ENCODE measurements around the gene ZDHHC22. TPM values are rescaled to one million over a fixed set of nuclear protein-coding genes. Genes with fewer than 3 reads are reported as not detected.

The ZDHHC22 gene
- total RNA-seq, 1 experiment from 2014 or later: 11.3 TPM

GRCh38 chr14:77183896-77184295 lies 42.3 kb upstream of the ZDHHC22 start:
- no peak overlapping the region for H3K14ac ChIP-seq (ENCODE audit: insufficient read depth, low read length)
- H2BK5ac ChIP-seq (ENCODE audit: insufficient read length, low read length): no peak overlapping the region
- Mint-ChIP-seq H3K4me3 (no peak overlapping the region; a peak in 2 of 5 replicates), H3K4me1 (peaks cover 15 to 28% of the 10 kb centered on the region in 2 experiments), H3K27ac (no peak overlapping the region), H3K27me3 (ENCODE audit: low read depth) (peaks cover 9% of the 10 kb centered on the region), H3K36me3 (ENCODE audit: insufficient read depth in 1 of 3, low read depth in 3 of 3) (no peaks in the 10 kb centered on the region), H3K9me3 (no peaks in the 10 kb centered on the region)
- no peaks in the 10 kb centered on the region for H4K20me1 ChIP-seq (ENCODE audit: control insufficient read depth, insufficient read depth, insufficient read length)
- no peak overlapping the region for H3K4me2 ChIP-seq (ENCODE audit: insufficient read depth, insufficient read length, low read length)
- H3K9ac ChIP-seq (ENCODE audit: extremely low read depth, insufficient read length, low read length): no peak overlapping the region
- H3K9me3 ChIP-seq (ENCODE audit: control insufficient read depth, low read depth, low read length): no peaks in the 10 kb centered on the region
- no peak overlapping the region for H4K5ac ChIP-seq (ENCODE audit: insufficient read length, low read depth, low read length)
- H2BK120ac ChIP-seq (ENCODE audit: low read depth, low read length, poor library complexity, severe bottlenecking): no peak overlapping the region
- no peak overlapping the region for H2BK15ac ChIP-seq (ENCODE audit: low read depth, low read length)
- H3K23me2 ChIP-seq (ENCODE audit: insufficient read length, low read depth, low read length, poor library complexity, severe bottlenecking): peaks cover 8% of the 10 kb centered on the region
- H3K56ac ChIP-seq (ENCODE audit: insufficient read length, low read depth, low read length): no peak overlapping the region
- H4K91ac ChIP-seq (ENCODE audit: insufficient read length, low read depth, low read length): no peak overlapping the region
- no peaks in the 10 kb centered on the region for H3K79me2 ChIP-seq (ENCODE audit: insufficient read depth, low read length)
- no peaks in the 10 kb centered on the region for H3K79me1 ChIP-seq (ENCODE audit: insufficient read depth, low read depth, low read length, poor library complexity, severe bottlenecking)
- no CpG with 5 or more reads among the region's 5 CpGs for WGBS (ENCODE audit: extremely low coverage, insufficient read length, low lambda C conversion rate)
- peaks cover 3% of the 10 kb centered on the region; the same call in 1 of the 2 replicates for H3K4me1 ChIP-seq (ENCODE audit: insufficient read depth, low read length)
- H3K23ac ChIP-seq (ENCODE audit: insufficient read length, low read depth, low read length): no peak overlapping the region
- no peaks in the 10 kb centered on the region for H3K27me3 ChIP-seq (ENCODE audit: insufficient read depth, low read length)
- H2AK5ac ChIP-seq (ENCODE audit: insufficient read length, low read length): no peak overlapping the region
- no peak overlapping the region for H2BK20ac ChIP-seq (ENCODE audit: low read depth, low read length, poor library complexity, severe bottlenecking)
- no peak overlapping the region for H3T11ph ChIP-seq (ENCODE audit: low read length)
- no peak overlapping the region for H4K8ac ChIP-seq (replicated peaks; ENCODE audit: insufficient read length, low read depth, low read length)
- no peak overlapping the region for H3K18ac ChIP-seq (ENCODE audit: insufficient read length, low read depth, low read length)
- H3K4ac ChIP-seq (ENCODE audit: low read depth, low read length): no peak overlapping the region
- DNase-seq: no peak
- no peak overlapping the region for H3K27ac ChIP-seq (ENCODE audit: insufficient read length, low read depth, low read length)
- H2AFZ ChIP-seq (ENCODE audit: low read length): no peak overlapping the region
- H2BK12ac ChIP-seq (ENCODE audit: insufficient read length, low read depth, low read length): no peak overlapping the region
- TF ChIP-seq, protein P1, sequence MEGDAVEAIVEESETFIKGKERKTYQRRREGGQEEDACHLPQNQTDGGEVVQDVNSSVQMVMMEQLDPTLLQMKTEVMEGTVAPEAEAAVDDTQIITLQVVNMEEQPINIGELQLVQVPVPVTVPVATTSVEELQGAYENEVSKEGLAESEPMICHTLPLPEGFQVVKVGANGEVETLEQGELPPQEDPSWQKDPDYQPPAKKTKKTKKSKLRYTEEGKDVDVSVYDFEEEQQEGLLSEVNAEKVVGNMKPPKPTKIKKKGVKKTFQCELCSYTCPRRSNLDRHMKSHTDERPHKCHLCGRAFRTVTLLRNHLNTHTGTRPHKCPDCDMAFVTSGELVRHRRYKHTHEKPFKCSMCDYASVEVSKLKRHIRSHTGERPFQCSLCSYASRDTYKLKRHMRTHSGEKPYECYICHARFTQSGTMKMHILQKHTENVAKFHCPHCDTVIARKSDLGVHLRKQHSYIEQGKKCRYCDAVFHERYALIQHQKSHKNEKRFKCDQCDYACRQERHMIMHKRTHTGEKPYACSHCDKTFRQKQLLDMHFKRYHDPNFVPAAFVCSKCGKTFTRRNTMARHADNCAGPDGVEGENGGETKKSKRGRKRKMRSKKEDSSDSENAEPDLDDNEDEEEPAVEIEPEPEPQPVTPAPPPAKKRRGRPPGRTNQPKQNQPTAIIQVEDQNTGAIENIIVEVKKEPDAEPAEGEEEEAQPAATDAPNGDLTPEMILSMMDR (conservative IDR thresholded peaks at IDR 0.05): no peak

Data from H9 (cell line).